ENCODE results near the gene MED29.

GRCh38 chr19:39362682-39363657, 28.2 kb upstream of the MED29 start:
- TF ChIP-seq CTCF (IDR thresholded peaks at IDR 0.05) (no peak), EZH2 (IDR thresholded peaks at IDR 0.05; ENCODE audit: borderline replicate concordance, insufficient read depth, low read depth, low read length, poor library complexity, severe bottlenecking) (no peak)

All from B cell (primary cell).